T-cell (primary cell): ENCODE data around the gene DCT. TPM values are rescaled to one million over a fixed set of nuclear protein-coding genes. Genes with fewer than 3 reads are reported as not detected.
A peak's percentile ranks its signal among the peaks of the same experiment; 100 is the strongest.

Source experiments
- ATAC-seq, 4 experiments: fragments of 200-7000 bp in 3 of 4; fragments of 150-1000 bp in 1 of 4; cut with Tn5 transposase; replicated peaks in 1 of 4; 1 replicate in 3 of 4; 2 replicates in 1 of 4; pipeline ENCODE4 v1.10.0; 2021; ENCODE audit warnings: moderate library complexity in 3 of 4, mild to moderate bottlenecking in 2 of 4, moderate number of reproducible peaks in 1 of 4
- CTCF ChIA-PET, 2 donors: fragments of 300-600 bp; sonication (Branson Sonifier 250); formaldehyde crosslinking; loops; one replicate each; lab custom pipeline; 2022; ENCODE audit warnings: antibody characterized with exemption in 2 of 2; lab: Charles Lee
- POLR2A ChIA-PET, 2 donors: fragments of 300-600 bp; sonication (Branson Sonifier 250); formaldehyde crosslinking; loops; one replicate each; lab custom pipeline; 2022; ENCODE audit warnings: antibody characterized with exemption in 2 of 2; lab: Charles Lee
- DNase-seq, 35 experiments: peaks; one replicate each; pipeline versions ENCODE4 v3.0.0 to v3.0.0-alpha.2; 2013 to 2023
- H3K27ac ChIP-seq: one replicate; pipeline ENCODE4 v1.5.1; 2013; ENCODE audit warnings: low read length
- H3K27me3 ChIP-seq, 2 experiments: replicated peaks in 1 of 2; 1 replicate in 1 of 2; 2 replicates in 1 of 2; pipeline versions ENCODE4 v1.6.1 to v1.7.0; 2013; ENCODE audit warnings: low read length in 1 of 2, mixed read lengths in 1 of 2; ENCODE audit not compliant: control insufficient read depth in 2 of 2, insufficient read depth in 2 of 2; ENCODE audit errors: extremely low read depth in 1 of 2
- H3K36me3 ChIP-seq, 2 donors: 1 replicate in 1 of 2; 2 replicates in 1 of 2; pipeline versions ENCODE4 v1.6.1 to v1.7.0; 2013; ENCODE audit warnings: low read length in 1 of 2; ENCODE audit not compliant: control insufficient read depth in 2 of 2, insufficient read depth in 1 of 2; ENCODE audit errors: extremely low read depth in 1 of 2
- H3K4me1 ChIP-seq, 2 experiments: 1 replicate in 1 of 2; 2 replicates in 1 of 2; pipeline versions ENCODE4 v1.6.1 to v1.7.0; 2013; ENCODE audit warnings: low read length in 2 of 2, mixed read lengths in 1 of 2; ENCODE audit not compliant: insufficient read depth in 2 of 2, control insufficient read depth in 1 of 2; ENCODE audit errors: extremely low read depth in 1 of 2
- H3K4me3 ChIP-seq, 2 donors: 1 replicate in 1 of 2; 2 replicates in 1 of 2; pipeline versions ENCODE4 v1.5.1 to v1.7.0; 2013; ENCODE audit warnings: mild to moderate bottlenecking in 2 of 2, low read length in 1 of 2, moderate library complexity in 1 of 2; ENCODE audit not compliant: control insufficient read depth in 1 of 2; ENCODE audit errors: extremely low read depth in 1 of 2
- H3K9me3 ChIP-seq: 2 replicates; pipeline ENCODE4 v1.7.0; 2013
- H3K27ac Mint-ChIP-seq, 2 donors: one replicate each; pipeline ENCODE4 v1.8.0; 2020 to 2021; ENCODE audit warnings: mild to moderate bottlenecking in 2 of 2, mixed read lengths in 2 of 2
- H3K27me3 Mint-ChIP-seq, 2 donors: one replicate each; pipeline ENCODE4 v1.8.0; 2021 to 2022; ENCODE audit warnings: mixed read lengths in 2 of 2
- H3K36me3 Mint-ChIP-seq: one replicate; pipeline ENCODE4 v1.8.0; 2021; ENCODE audit warnings: mixed read lengths
- H3K4me1 Mint-ChIP-seq, 3 donors: one replicate each; pipeline ENCODE4 v1.8.0; 2020 to 2022; ENCODE audit warnings: mixed read lengths in 3 of 3, mild to moderate bottlenecking in 1 of 3
- H3K4me3 Mint-ChIP-seq, 3 donors: one replicate each; pipeline ENCODE4 v1.8.0; 2020 to 2022; ENCODE audit warnings: mild to moderate bottlenecking in 3 of 3, mixed read lengths in 3 of 3, moderate library complexity in 3 of 3
- H3K9me3 Mint-ChIP-seq, 3 donors: one replicate each; pipeline ENCODE4 v1.8.0; 2020 to 2022; ENCODE audit warnings: mixed read lengths in 3 of 3
- WGBS: methylation state at CpG from one replicate; pipeline ENCODE4 v1.1.5; 2013; ENCODE audit warnings: missing lambda C conversion rate; ENCODE audit not compliant: insufficient coverage; 5-methylcytosine and 5-hydroxymethylcytosine counted together
- total RNA-seq, 35 experiments: library from RNA in 6 of 35; stranded (reverse) in 6 of 35; fragments of 120-200 nt in 1 of 35; gene quantifications; one replicate each; pipeline versions ENCODE4 v1.2.1 to v1.2.4 and lab custom pipeline; 2013 to 2026

The DCT gene
- total RNA-seq, 5 donors from 2014 or later (not counting 1 experiment from before 2014, with no cell fraction given) = 0.19 to 0.79 (median 0.43) TPM

- Histone ChIP-seq H3K4me1 (no peaks in the 10 kb centered on the region), H3K36me3 (no peaks in the 10 kb centered on the region), H3K27me3 (no peaks in the 10 kb centered on the region), H3K4me3 (no peak overlapping the region), H3K27ac (no peak overlapping the region), H3K9me3 (no peaks in the 10 kb centered on the region)
- H3K9me3 Mint-ChIP-seq = no peaks in the 10 kb centered on the region
- ChIA-PET POLR2A (no interaction called here), CTCF (interaction anchor here in 1 of 2 donors (0.6 kb wide), 1 partner anchor 25 kb away, joined by 3 read pairs; no protein-coding TSS in a partner anchor)
- H3K36me3 Mint-ChIP-seq = no peaks in the 10 kb centered on the region
- no peak overlapping the region for H3K27ac Mint-ChIP-seq
- ATAC-seq = no peak
- no peak for DNase-seq
- H3K4me3 Mint-ChIP-seq = no peak overlapping the region
- H3K4me1 Mint-ChIP-seq = peaks cover 0 to 2% (median 2%) of the 10 kb centered on the region in 3 donors
- H3K27me3 Mint-ChIP-seq = peaks cover 2 to 8% of the 10 kb centered on the region in 2 donors
- 92% methylated on average over 2 of the region's 5 CpGs for WGBS
These were observed 52.0 kb downstream of the DCT start for GRCh38 chr13:94427313-94427953.

- Histone ChIP-seq H3K9me3 (peaks cover 2% of the 10 kb centered on the region), H3K27me3 (peaks cover 0 to under 1% of the 10 kb centered on the region in 2 experiments), H3K4me3 (no peak overlapping the region), H3K4me1 (peaks cover 2 to 16% of the 10 kb centered on the region in 2 experiments), H3K36me3 (no peaks in the 10 kb centered on the region), H3K27ac (no peak overlapping the region)
- POLR2A ChIA-PET = no interaction called here
- Mint-ChIP-seq H3K9me3 (peaks cover 0 to 27% (median 13%) of the 10 kb centered on the region in 3 donors), H3K36me3 (no peaks in the 10 kb centered on the region), H3K27me3 (peaks cover 5 to 7% of the 10 kb centered on the region in 2 donors), H3K4me1 (peaks cover 20 to 28% (median 25%) of the 10 kb centered on the region in 3 donors), H3K27ac (peak overlapping the region in 1 of 2 donors; percentile 91), H3K4me3 (no peak overlapping the region)
- WGBS = no CpG with 5 or more reads among the region's 1 CpG
- DNase-seq = no peak
- ATAC-seq = no peak
- CTCF ChIA-PET = no interaction called here
These were observed 59.6 kb downstream of the DCT start for GRCh38 chr13:94419925-94420305.

DNA sequence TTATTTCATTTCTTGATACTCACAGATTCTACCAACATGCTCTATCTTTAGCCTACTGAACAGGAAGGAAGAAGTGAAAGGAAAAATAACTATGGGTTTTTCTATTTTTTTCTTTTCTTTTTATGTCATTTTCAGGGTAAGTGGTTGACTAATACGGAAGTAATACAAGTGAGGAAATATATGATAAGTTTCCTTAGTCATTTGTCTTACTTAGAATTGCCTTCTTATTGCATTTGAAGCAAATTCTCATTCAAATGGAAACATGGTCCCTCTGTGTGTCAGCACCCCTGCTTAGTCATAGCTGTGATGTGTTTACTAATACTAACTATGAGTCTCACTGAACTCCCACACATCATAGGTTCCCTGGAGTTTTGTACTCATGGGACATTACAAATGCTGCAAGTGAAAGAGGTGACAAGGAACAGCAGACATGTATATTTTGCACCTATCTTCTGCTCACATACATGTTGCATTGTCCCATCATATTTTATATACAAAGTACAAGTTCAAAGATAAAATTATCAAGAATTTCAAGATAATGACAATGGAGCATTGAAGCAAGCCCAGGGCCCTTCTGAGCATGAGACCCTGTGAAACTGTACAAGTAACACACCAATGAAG is 60.1 kb downstream of the DCT start:
- peaks cover 0 to 27% (median 13%) of the 10 kb centered on the region in 3 donors for H3K9me3 Mint-ChIP-seq
- Histone ChIP-seq H3K36me3 (no peaks in the 10 kb centered on the region), H3K27ac (no peak overlapping the region), H3K27me3 (peaks cover 0 to 3% of the 10 kb centered on the region in 2 experiments), H3K4me3 (no peak overlapping the region), H3K9me3 (peaks cover 2% of the 10 kb centered on the region), H3K4me1 (peaks cover 2 to 16% of the 10 kb centered on the region in 2 experiments)
- peaks cover 5 to 7% of the 10 kb centered on the region in 2 donors for H3K27me3 Mint-ChIP-seq
- H3K36me3 Mint-ChIP-seq = no peaks in the 10 kb centered on the region
- no CpG with 5 or more reads among the region's 1 CpG for WGBS
- ATAC-seq = peak; percentile 45 to 81 (median 70)
- peak overlapping the region; percentile 83 to 91 for H3K27ac Mint-ChIP-seq
- H3K4me3 Mint-ChIP-seq = peak overlapping the region in 2 of 3 donors; percentile 3 to 61
- DNase-seq = peak in 1 of 35 experiments; percentile 4
- H3K4me1 Mint-ChIP-seq = peaks cover 20 to 28% (median 25%) of the 10 kb centered on the region in 3 donors
- POLR2A ChIA-PET = no interaction called here
- CTCF ChIA-PET = no interaction called here

DNA sequence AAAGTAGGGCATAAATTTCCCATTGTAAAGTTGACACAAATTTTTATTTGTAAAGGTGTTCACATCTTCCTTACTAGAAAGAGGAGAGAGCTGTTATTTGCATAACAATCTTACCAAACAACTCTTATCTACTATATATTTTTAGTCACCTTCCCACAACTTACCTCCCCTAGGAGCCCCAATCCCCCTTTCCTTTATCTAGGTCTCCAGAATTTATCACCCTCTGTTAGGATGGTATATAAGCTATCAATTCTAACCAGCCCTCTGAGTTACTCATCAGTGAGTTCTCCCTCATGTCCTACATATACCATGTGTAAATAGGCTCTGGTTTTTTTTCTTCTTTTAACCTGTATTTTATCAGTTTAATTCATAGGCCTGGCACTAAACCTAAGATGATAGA is 62.2 kb downstream of the DCT start:
- Mint-ChIP-seq H3K27me3 (peaks cover 8 to 10% of the 10 kb centered on the region in 2 donors), H3K27ac (no peak overlapping the region), H3K9me3 (peaks cover 0 to 27% (median 13%) of the 10 kb centered on the region in 3 donors), H3K4me1 (peaks cover 20 to 28% (median 25%) of the 10 kb centered on the region in 3 donors), H3K4me3 (no peak overlapping the region), H3K36me3 (no peaks in the 10 kb centered on the region)
- H3K4me1 ChIP-seq = peaks cover 2 to 16% of the 10 kb centered on the region in 2 experiments
- H3K27me3 ChIP-seq = peaks cover 0 to 3% of the 10 kb centered on the region in 2 experiments
- DNase-seq (no peak), ATAC-seq (no peak)
- ChIA-PET POLR2A (interaction anchor here in 1 of 2 donors (0.6 kb wide), 1 partner anchor 863 kb away, joined by 3 read pairs; no protein-coding TSS in a partner anchor), CTCF (no interaction called here)
- no peak overlapping the region for H3K4me3 ChIP-seq
- no peaks in the 10 kb centered on the region for H3K36me3 ChIP-seq
- peaks cover 2% of the 10 kb centered on the region for H3K9me3 ChIP-seq
- no peak overlapping the region for H3K27ac ChIP-seq

DNA sequence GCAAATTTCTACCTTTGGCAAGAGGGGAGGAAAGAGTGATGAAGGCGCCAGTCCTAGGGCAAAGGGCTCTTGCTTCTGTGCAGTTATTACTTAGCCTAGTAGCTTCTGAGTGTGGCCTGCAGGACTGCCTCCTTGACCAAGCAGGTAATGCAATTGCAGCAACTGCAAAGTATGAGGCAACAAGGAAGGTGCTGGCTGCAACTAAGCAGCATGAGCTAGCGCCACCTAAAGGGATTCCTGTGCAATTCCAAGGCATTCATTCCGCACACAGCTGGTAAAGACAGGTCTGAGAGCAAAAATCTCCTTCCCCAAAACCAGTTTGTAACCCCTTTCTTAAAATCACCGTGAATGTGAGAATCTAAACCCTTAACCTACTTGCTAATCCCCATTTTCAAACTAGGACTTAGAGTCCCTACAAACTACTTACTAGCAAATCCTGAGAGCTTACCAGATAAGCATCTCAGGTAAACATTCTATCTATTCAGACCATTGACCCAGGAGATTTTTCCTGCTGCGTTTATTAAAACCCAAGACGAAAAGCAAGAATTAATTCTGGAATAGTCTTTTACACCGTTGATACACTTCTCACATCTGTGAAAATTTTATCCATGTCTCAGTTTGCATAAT is 62.9 kb downstream of the DCT start:
- Histone ChIP-seq H3K4me1 (peaks cover 2 to 16% of the 10 kb centered on the region in 2 experiments), H3K4me3 (no peak overlapping the region), H3K36me3 (no peaks in the 10 kb centered on the region), H3K9me3 (peaks cover 2% of the 10 kb centered on the region), H3K27ac (no peak overlapping the region), H3K27me3 (peaks cover 0 to 3% of the 10 kb centered on the region in 2 experiments)
- ChIA-PET CTCF (interaction anchor here in 1 of 2 donors (1.4 kb wide), 1 partner anchor 204 kb away, joined by 3 read pairs; no protein-coding TSS in a partner anchor), POLR2A (no interaction called here)
- Mint-ChIP-seq H3K4me1 (peaks cover 20 to 28% (median 25%) of the 10 kb centered on the region in 3 donors), H3K4me3 (no peak overlapping the region), H3K27ac (no peak overlapping the region), H3K9me3 (peaks cover 0 to 24% (median 12%) of the 10 kb centered on the region in 3 donors), H3K27me3 (peaks cover 10 to 12% of the 10 kb centered on the region in 2 donors), H3K36me3 (no peaks in the 10 kb centered on the region)
- 66% methylated on average over 4 of the region's 7 CpGs for WGBS
- ATAC-seq (no peak), DNase-seq (no peak)
